SU-DHL-6 (cell line): ENCODE results near the gene GALNT14.

Experiments
- CTCF ChIP-seq: fragments of 200-600 bp; sonication (generic); IDR thresholded peaks from one replicate; pipeline ENCODE4 v1.5.1; 2017; ENCODE audit warnings: antibody characterized with exemption, mild to moderate bottlenecking, low read length, moderate library complexity; ENCODE audit not compliant: insufficient read depth, poor library complexity, severe bottlenecking
- EZH2phosphoT487 ChIP-seq: fragments of 200-600 bp; sonication (generic), shearing (Covaris generic); conservative IDR thresholded peaks from 2 replicates; pipeline ENCODE4 v1.6.1; 2018; ENCODE audit warnings: mild to moderate bottlenecking, antibody characterized with exemption, low read length, moderate library complexity, mixed read lengths

GRCh38 chr2:31071741-31072140 is 66.5 kb downstream of the GALNT14 start:
- TF ChIP-seq CTCF (no peak), EZH2phosphoT487 (no peak)
